K562 (cell line): ENCODE measurements around the gene YPEL2. TPM values are rescaled to one million over a fixed set of nuclear protein-coding genes. Genes with fewer than 3 reads are reported as not detected.

Experiments used
- BCOR ChIP-seq: fragments of 450-650 bp; IDR thresholded peaks from 2 replicates; pipeline ENCODE4 v1.6.1; 2016
- CHCHD3 ChIP-seq: fragments of 250-450 bp; sonication (Bioruptor Pico); IDR thresholded peaks from 2 replicates; pipeline ENCODE4 v2.1.2; 2022; ENCODE audit warnings: mild to moderate bottlenecking
- ETV1 ChIP-seq: fragments of 450-650 bp; conservative IDR thresholded peaks from 2 replicates; pipeline ENCODE4 v1.6.1; 2016; ENCODE audit warnings: missing genetic modification characterization, control low read depth, low read depth, missing compliant biosample characterization
- FIP1L1 ChIP-seq: fragments of 200-400 bp; formaldehyde crosslinking; IDR thresholded peaks from 2 replicates; pipeline ENCODE4 v1.6.1; 2018; ENCODE audit warnings: mild to moderate bottlenecking, low read depth, low read length; ENCODE audit not compliant: poor library complexity, severe bottlenecking
- FOXM1 ChIP-seq, 2 experiments: fragments of 450-650 bp in 1 of 2; sonication (generic) in 1 of 2; formaldehyde crosslinking in 1 of 2; IDR thresholded peaks; 2 replicates each; pipeline versions ENCODE4 v1.6.1 to v1.9.0; 2017 to 2022; ENCODE audit warnings: low read depth in 2 of 2, mild to moderate bottlenecking in 2 of 2, missing genetic modification reagents in 1 of 2, moderate library complexity in 1 of 2
- FOXP1 ChIP-seq: sonication (generic); formaldehyde crosslinking; IDR thresholded peaks from 2 replicates; pipeline ENCODE4 v1.8.0; 2022; ENCODE audit warnings: mild to moderate bottlenecking, missing genetic modification reagents
- GABPA ChIP-seq: fragments of 200-800 bp; sonication (Bioruptor generic); conservative IDR thresholded peaks from 2 replicates; pipeline ENCODE4 v1.6.1; 2016; ENCODE audit warnings: low read depth, missing genetic modification characterization, missing compliant biosample characterization
- HMGN3 ChIP-seq: IDR thresholded peaks from 2 replicates; pipeline ENCODE4 v1.6.1; 2011; ENCODE audit warnings: borderline replicate concordance, low read depth, mild to moderate bottlenecking, mixed read lengths, low read length; ENCODE audit not compliant: insufficient read length; ENCODE audit errors: extremely low read depth
- MAFF ChIP-seq: IDR thresholded peaks from 2 replicates; pipeline ENCODE4 v1.6.1; 2012; ENCODE audit warnings: low read length, improper control_type of control experiment
- MCM7 ChIP-seq, 2 experiments: fragments of 450-650 bp; IDR thresholded peaks; 2 replicates each; pipeline ENCODE4 v1.6.1; 2016 to 2018
- MTA2 ChIP-seq: fragments of 450-650 bp; IDR thresholded peaks from 2 replicates; pipeline ENCODE4 v1.6.1; 2016; ENCODE audit warnings: low read depth
- NCOA4 ChIP-seq: fragments of 450-650 bp; IDR thresholded peaks from 2 replicates; pipeline ENCODE4 v1.6.1; 2018; ENCODE audit warnings: mild to moderate bottlenecking; ENCODE audit not compliant: partially characterized antibody
- POLR2H ChIP-seq: IDR thresholded peaks from 2 replicates; pipeline ENCODE4 v1.6.1; 2016; ENCODE audit warnings: missing genetic modification characterization, low read depth, mild to moderate bottlenecking, control low read depth, missing compliant biosample characterization, moderate library complexity
- RBM25 ChIP-seq: fragments of 200-400 bp; formaldehyde crosslinking; IDR thresholded peaks from 2 replicates; pipeline ENCODE4 v1.6.1; 2018; ENCODE audit warnings: low read length, low read depth, moderate library complexity; ENCODE audit not compliant: severe bottlenecking
- TCFL5 ChIP-seq: fragments of 250-450 bp; sonication (Bioruptor Pico); conservative IDR thresholded peaks from 2 replicates; pipeline ENCODE4 v1.6.1; 2021; ENCODE audit warnings: mild to moderate bottlenecking, moderate library complexity, matching md5 sums
- U2AF1 ChIP-seq: fragments of 200-400 bp; formaldehyde crosslinking; optimal IDR thresholded peaks from 2 replicates; pipeline ENCODE3; 2017; ENCODE audit warnings: mild to moderate bottlenecking, low read depth, low read length, moderate library complexity
- U2AF2 ChIP-seq: fragments of 200-400 bp; formaldehyde crosslinking; optimal IDR thresholded peaks from 2 replicates; pipeline ENCODE3; 2017; ENCODE audit warnings: low read depth, mild to moderate bottlenecking, low read length
- YY1 ChIP-seq, 3 experiments: IDR thresholded peaks; 2 replicates each; pipeline ENCODE4 v1.6.1; 2011; ENCODE audit warnings: low read length in 2 of 3, mild to moderate bottlenecking in 2 of 3, moderate library complexity in 2 of 3, borderline replicate concordance in 1 of 3, control low read depth in 1 of 3, low read depth in 1 of 3; ENCODE audit not compliant: insufficient read depth in 3 of 3, insufficient replicate concordance in 2 of 3, control insufficient read depth in 1 of 3, insufficient read length in 1 of 3; ENCODE audit errors: extremely low read depth in 1 of 3
- ZFP30 ChIP-seq: fragments of 250-450 bp; sonication (Bioruptor Pico); IDR thresholded peaks from 2 replicates; pipeline ENCODE4 v1.8.0; 2022; ENCODE audit warnings: moderate library complexity, mild to moderate bottlenecking, inconsistent platforms, borderline replicate concordance
- ZNF175 ChIP-seq: fragments of 200-800 bp; sonication (Bioruptor generic); IDR thresholded peaks from 2 replicates; pipeline ENCODE4 v1.6.1; 2016; ENCODE audit warnings: low read depth, mild to moderate bottlenecking, missing genetic modification characterization, missing compliant biosample characterization
- ZNF311 ChIP-seq: fragments of 250-450 bp; sonication (Bioruptor Pico); IDR thresholded peaks from 2 replicates; pipeline ENCODE4 v1.4.0; 2020; ENCODE audit warnings: mild to moderate bottlenecking, moderate library complexity
- ZNF354B ChIP-seq: fragments of 250-450 bp; sonication (Bioruptor Pico); IDR thresholded peaks from 2 replicates; pipeline ENCODE4 v1.4.0; 2020
- ZNF75A ChIP-seq: fragments of 450-650 bp; formaldehyde crosslinking; IDR thresholded peaks from 2 replicates; pipeline ENCODE4 v1.4.0; 2020; ENCODE audit warnings: mild to moderate bottlenecking
- polyA plus RNA-seq, 8 experiments: library from polyadenylated mRNA; depleted of rRNA in 4 of 8; stranded (reverse) in 5 of 8; unstranded in 3 of 8; fragments of >200 nt; fragmentation: Nextera tagmentation in 2 of 8; fragmentation: Illumina TruSeq in 1 of 8; extraction: Ambion mirVana in 2 of 8; extraction: Trizol in 1 of 8; gene quantifications; 2 replicates each; pipeline versions ENCODE4 v1.2.1 to v1.2.3, GENCODE V29; 2011 to 2014; ENCODE audit warnings: inconsistent platforms in 1 of 8, missing spikeins in 1 of 8
- total RNA-seq, 7 experiments: library from RNA; depleted of rRNA in 6 of 7; stranded (reverse); fragments of >200 nt in 6 of 7; fragmentation: Illumina TruSeq in 2 of 7; extraction: Trizol in 2 of 7; gene quantifications; 2 replicates each; pipeline versions ENCODE4 v1.2.1 to v1.2.3, GENCODE V29; 2011 to 2021; ENCODE audit warnings: low replicate concordance in 1 of 7
- TF ChIP-seq, protein P1 (sequence below): fragments of 250-450 bp; sonication (Bioruptor Pico); IDR thresholded peaks from 2 replicates; pipeline ENCODE4 v1.4.0; 2020; ENCODE audit warnings: mild to moderate bottlenecking, moderate library complexity
- TF ChIP-seq, protein P2 (sequence below): fragments of 450-650 bp; formaldehyde crosslinking; IDR thresholded peaks from 2 replicates; pipeline ENCODE4 v1.4.0; 2020; ENCODE audit warnings: mild to moderate bottlenecking, moderate library complexity

The YPEL2 gene
- total and polyA plus RNA-seq, 9 of the 15 experiments (the other 6 are each of a cell fraction or from before 2014, with no cell fraction given): 0.11 to 2.4 (median 0.47) TPM

DNA sequence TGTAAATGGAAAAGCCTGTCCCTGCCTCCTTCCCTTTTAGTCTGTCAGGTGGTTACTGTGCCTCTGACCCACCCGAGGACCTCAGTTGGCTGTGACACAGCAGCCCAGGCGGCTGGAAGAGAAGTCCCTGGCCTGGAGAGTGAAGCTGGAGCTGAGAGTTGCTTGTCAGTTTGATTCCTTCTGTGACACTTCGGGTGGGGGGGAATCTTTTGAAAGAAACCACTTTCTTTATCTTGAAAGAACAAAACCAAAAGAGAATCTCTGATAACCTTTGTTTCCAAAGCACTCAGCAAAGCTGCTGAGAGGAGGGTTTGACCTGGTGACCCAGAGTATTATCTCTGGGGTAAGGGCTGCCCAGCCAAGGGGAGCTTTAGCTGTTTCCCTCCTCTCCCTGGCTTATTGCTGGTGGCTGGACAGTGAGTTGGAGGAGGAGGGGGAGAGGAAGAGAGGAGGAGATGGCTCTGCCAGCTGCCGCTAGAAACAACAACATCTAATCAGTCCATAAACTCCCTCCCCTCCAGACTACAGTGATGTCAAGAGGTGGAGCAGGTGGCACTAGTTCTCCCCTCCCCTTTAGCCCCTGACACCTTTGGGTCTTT lies 34.0 kb downstream of the YPEL2 start (continued):
- TF ChIP-seq YY1 (IDR thresholded peaks at IDR 0.05; ENCODE audit: borderline replicate concordance in 1 of 3, control insufficient read depth in 1 of 3, extremely low read depth in 1 of 3, insufficient read depth in 3 of 3, insufficient read length in 1 of 3, insufficient replicate concordance in 2 of 3, low read depth in 1 of 3, low read length in 2 of 3) (no peak), U2AF1 (no peak), ETV1 (tag) (no peak), FOXM1 (IDR thresholded peaks at IDR 0.05; ENCODE audit: low read depth) (peak; percentile 91), FOXM1 (CRISPR knock-in tag; IDR thresholded peaks at IDR 0.05; ENCODE audit: low read depth) (no peak), TCFL5 (CRISPR knock-in tag) (no peak; the same call in 1 of the 2 replicates), MCM7 (IDR thresholded peaks at IDR 0.05) (no peak), FIP1L1 (no peak), CHCHD3 (CRISPR knock-in tag) (no peak), ZNF175 (CRISPR knock-in tag) (0 out of 2 replicates have a peak, but pooled peaks have one; percentile 52), RBM25 (no peak), HMGN3 (no peak), GABPA (0 out of 2 replicates have a peak, but pooled peaks have one; percentile 28), MAFF (no peak), NCOA4 (no peak), ZNF75A (CRISPR knock-in tag) (no peak), BCOR (peak; percentile 84), FOXP1 (CRISPR knock-in tag) (no peak), ZFP30 (no peak), MTA2 (peak; percentile 91), ZNF311 (CRISPR knock-in tag) (peak; percentile 89; the same call in 1 of the 2 replicates), U2AF2 (no peak), POLR2H (no peak), ZNF354B (CRISPR knock-in tag) (no peak)
- TF ChIP-seq, protein P1, sequence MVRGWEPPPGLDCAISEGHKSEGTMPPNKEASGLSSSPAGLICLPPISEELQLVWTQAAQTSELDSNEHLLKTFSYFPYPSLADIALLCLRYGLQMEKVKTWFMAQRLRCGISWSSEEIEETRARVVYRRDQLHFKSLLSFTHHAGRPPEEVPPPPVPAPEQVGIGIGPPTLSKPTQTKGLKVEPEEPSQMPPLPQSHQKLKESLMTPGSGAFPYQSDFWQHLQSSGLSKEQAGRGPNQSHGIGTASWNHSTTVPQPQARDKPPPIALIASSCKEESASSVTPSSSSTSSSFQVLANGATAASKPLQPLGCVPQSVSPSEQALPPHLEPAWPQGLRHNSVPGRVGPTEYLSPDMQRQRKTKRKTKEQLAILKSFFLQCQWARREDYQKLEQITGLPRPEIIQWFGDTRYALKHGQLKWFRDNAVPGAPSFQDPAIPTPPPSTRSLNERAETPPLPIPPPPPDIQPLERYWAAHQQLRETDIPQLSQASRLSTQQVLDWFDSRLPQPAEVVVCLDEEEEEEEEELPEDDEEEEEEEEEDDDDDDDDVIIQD (CRISPR knock-in tag): no peak
- TF ChIP-seq, protein P2, sequence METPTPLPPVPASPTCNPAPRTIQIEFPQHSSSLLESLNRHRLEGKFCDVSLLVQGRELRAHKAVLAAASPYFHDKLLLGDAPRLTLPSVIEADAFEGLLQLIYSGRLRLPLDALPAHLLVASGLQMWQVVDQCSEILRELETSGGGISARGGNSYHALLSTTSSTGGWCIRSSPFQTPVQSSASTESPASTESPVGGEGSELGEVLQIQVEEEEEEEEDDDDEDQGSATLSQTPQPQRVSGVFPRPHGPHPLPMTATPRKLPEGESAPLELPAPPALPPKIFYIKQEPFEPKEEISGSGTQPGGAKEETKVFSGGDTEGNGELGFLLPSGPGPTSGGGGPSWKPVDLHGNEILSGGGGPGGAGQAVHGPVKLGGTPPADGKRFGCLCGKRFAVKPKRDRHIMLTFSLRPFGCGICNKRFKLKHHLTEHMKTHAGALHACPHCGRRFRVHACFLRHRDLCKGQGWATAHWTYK (CRISPR knock-in tag): no peak
